Chondrocyte (in vitro differentiated cells): ENCODE data around the gene LMX1B. TPM values are rescaled to one million over a fixed set of nuclear protein-coding genes. Genes with fewer than 3 reads are reported as not detected.
A peak's percentile ranks its signal among the peaks of the same experiment; 100 is the strongest.

Experiments
- DNase-seq: peaks from one replicate; pipeline ENCODE4 v3.0.0; 2021; ENCODE audit warnings: mixed read lengths, low spot score
- H3K27ac Mint-ChIP-seq: one replicate; pipeline ENCODE4 v1.8.0; 2021; ENCODE audit warnings: mild to moderate bottlenecking, moderate library complexity, mixed read lengths; ENCODE audit not compliant: unreplicated experiment
- H3K27me3 Mint-ChIP-seq: 2 replicates; pipeline ENCODE4 v1.8.0; 2021; ENCODE audit warnings: low read depth, mixed read lengths
- H3K36me3 Mint-ChIP-seq: 2 replicates; pipeline ENCODE4 v1.8.0; 2021; ENCODE audit warnings: low read depth, mixed read lengths
- H3K4me1 Mint-ChIP-seq: 2 replicates; pipeline ENCODE4 v1.8.0; 2021; ENCODE audit warnings: low read depth, mild to moderate bottlenecking, mixed read lengths
- H3K4me3 Mint-ChIP-seq: one replicate; pipeline ENCODE4 v1.8.0; 2021; ENCODE audit warnings: mild to moderate bottlenecking, moderate library complexity, mixed read lengths; ENCODE audit not compliant: unreplicated experiment
- H3K9me3 Mint-ChIP-seq: 2 replicates; pipeline ENCODE4 v1.8.0; 2021; ENCODE audit warnings: low read depth, mixed read lengths
- total RNA-seq: library from RNA; stranded (reverse); gene quantifications from 3 replicates; pipeline ENCODE4 v1.2.1, GENCODE V29; 2021
- TF ChIP-seq, protein P1 (sequence below): fragments of 200-600 bp; sonication (generic); IDR thresholded peaks from 2 replicates; pipeline ENCODE4 v1.5.0; 2021; ENCODE audit warnings: antibody characterized with exemption, mild to moderate bottlenecking, moderate library complexity

Gene LMX1B
- total RNA-seq, 1 donor from 2014 or later: not detected

DNA sequence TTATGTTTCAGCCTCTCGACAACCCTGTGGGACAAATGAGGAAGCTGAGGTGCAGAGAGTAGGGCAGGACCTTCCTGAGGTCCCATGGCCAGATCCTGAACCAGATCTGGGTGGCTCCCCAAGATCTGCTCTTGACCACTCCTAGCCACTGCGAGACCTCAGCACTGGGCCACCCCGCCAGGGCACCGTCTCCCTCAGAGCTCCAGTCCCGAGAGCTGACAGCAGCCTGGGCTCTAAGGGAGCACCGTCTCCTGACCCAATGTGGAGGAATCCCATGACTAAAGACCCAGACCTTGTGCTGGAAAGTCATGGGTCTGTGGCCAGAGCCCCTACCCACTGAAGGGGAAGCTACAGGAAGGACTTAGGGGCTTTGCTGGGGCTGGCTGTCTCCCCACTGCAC is 4.5 kb upstream of the LMX1B start:
- DNase-seq: peak; percentile 58
- Mint-ChIP-seq H3K4me3 (no peak overlapping the region), H3K9me3 (no peaks in the 10 kb centered on the region), H3K36me3 (no peaks in the 10 kb centered on the region), H3K4me1 (peaks cover 18% of the 10 kb centered on the region), H3K27ac (no peak overlapping the region), H3K27me3 (peaks cover 40% of the 10 kb centered on the region)
- TF ChIP-seq, protein P1, sequence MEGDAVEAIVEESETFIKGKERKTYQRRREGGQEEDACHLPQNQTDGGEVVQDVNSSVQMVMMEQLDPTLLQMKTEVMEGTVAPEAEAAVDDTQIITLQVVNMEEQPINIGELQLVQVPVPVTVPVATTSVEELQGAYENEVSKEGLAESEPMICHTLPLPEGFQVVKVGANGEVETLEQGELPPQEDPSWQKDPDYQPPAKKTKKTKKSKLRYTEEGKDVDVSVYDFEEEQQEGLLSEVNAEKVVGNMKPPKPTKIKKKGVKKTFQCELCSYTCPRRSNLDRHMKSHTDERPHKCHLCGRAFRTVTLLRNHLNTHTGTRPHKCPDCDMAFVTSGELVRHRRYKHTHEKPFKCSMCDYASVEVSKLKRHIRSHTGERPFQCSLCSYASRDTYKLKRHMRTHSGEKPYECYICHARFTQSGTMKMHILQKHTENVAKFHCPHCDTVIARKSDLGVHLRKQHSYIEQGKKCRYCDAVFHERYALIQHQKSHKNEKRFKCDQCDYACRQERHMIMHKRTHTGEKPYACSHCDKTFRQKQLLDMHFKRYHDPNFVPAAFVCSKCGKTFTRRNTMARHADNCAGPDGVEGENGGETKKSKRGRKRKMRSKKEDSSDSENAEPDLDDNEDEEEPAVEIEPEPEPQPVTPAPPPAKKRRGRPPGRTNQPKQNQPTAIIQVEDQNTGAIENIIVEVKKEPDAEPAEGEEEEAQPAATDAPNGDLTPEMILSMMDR: no peak

DNA sequence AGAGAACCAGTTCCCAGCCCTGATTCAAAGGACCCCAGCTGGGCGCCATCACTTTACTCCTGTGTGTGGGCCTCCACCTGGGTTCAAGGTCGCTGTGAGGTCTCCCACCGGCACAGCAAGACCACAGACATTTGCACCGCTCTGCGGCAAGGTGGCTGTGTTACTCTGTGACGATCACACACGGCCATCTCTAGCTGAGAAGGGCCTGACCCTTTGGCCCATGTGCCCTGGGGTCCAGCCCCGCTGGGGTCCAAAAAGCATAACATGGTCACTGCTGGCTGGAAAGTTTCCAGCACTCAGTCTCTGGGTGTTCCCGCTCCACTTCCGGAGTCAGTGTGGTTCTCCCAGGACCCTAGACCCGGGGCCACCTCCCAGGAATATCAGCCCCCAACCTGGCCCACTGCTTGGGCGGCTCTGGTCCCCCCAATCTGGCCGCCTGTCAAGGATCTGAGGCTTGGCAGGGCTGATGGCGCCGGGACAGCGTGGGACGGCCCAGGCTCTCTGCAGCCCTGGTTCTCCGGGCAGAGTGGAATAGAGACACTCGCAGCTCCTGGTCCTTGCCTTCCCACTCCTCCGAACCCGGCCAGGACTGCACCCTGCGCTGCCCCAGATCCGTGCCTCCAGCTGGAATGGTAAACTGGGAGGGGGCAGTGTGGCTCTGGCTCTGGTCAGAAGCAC is 3.9 kb upstream of the LMX1B start:
- TF ChIP-seq, protein P1: no peak
- H3K9me3 Mint-ChIP-seq: no peaks in the 10 kb centered on the region
- peak; percentile 68 for DNase-seq
- H3K4me1 Mint-ChIP-seq: peaks cover 23% of the 10 kb centered on the region
- H3K27me3 Mint-ChIP-seq: peaks cover 45% of the 10 kb centered on the region
- H3K36me3 Mint-ChIP-seq: no peaks in the 10 kb centered on the region
- no peak overlapping the region for H3K4me3 Mint-ChIP-seq
- H3K27ac Mint-ChIP-seq: no peak overlapping the region

DNA sequence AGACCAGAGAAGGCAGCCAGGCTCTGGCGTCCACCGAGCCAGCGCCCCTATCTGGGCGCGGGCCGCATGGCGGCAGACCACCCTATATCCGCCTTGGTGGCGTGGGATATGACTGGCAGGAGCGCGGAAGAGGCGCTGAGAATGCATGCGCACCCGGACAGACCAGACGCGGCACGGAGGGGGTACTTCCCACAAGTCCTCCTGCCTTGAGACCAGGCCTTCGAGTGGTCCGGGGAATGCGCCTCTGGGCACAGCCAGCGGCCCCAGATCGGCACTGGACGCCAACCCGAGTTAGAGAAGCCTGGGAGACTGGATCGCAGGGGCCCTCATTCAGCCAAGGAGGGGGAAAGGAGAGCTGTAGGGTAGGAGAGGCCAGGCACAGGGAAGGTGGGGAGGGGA is 2.5 kb upstream of the LMX1B start:
- Mint-ChIP-seq H3K27me3 (peaks cover 52% of the 10 kb centered on the region), H3K27ac (no peak overlapping the region), H3K4me1 (peaks cover 24% of the 10 kb centered on the region), H3K9me3 (no peaks in the 10 kb centered on the region), H3K36me3 (no peaks in the 10 kb centered on the region), H3K4me3 (no peak overlapping the region)
- peak; percentile 82 for DNase-seq
- TF ChIP-seq, protein P1: no peak

DNA sequence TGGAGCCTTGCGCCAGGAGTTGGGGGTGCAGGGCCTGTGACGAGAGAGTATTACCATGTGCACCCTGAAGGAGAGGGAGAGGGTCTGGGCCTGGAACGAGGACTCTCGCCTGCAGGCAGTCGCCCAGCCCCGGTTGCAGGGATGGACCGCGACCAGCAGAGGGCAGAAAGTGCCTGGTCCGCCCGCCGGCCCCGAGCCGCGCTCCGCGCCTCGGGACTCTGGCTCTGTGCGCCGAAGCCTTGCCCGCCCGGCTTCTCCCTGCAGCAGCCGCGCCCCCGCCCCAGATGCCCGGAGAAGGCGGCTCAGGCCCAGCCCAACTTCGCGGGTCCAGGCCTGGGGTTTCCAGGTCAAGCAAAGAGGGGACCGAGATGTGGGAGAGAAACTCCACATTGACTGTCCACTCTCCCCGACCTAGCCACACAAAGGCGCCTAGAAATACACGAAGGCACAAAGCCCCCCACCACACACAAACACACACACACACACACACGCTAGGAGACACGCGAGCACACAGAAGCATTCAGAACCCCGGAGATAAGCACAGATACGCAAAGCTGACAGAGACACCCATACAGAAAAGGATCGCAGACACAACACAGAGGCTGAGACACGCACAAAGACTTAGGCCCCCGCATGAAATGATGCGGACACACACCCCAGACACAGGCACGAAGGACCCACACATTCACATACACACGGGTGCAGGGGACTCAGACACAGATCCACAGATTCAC is 2.0 kb upstream of the LMX1B start:
- Mint-ChIP-seq H3K4me1 (peaks cover 19% of the 10 kb centered on the region), H3K27me3 (peaks cover 57% of the 10 kb centered on the region), H3K4me3 (no peak overlapping the region), H3K27ac (no peak overlapping the region), H3K9me3 (no peaks in the 10 kb centered on the region), H3K36me3 (peaks cover under 1% of the 10 kb centered on the region)
- TF ChIP-seq, protein P1: peak; percentile 91
- peak; percentile 93 for DNase-seq

DNA sequence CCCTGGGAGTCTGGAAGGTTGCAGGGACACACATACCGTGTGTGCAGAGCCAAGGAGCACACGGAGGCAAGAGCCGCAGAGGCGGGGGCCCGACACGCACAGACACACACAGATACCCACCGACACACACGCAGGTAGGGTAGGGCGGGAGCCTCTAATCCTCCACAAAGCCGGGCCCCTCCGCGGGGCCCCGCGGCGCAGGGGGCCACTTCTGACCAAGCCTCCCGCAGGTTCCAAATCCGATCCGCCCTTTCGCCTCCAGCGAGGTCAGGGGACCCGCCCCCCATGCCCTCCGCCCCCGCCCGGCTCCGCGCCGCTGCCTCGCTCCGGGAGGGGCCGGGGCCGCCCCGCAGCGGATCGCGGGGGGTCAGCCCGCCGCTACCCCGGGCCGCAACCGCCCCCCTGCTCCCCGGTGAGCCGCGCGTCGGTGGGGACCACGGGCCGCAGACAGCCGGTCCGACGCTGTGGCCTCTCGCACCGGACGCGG is 1.4 kb upstream of the LMX1B start:
- no peak overlapping the region for H3K27ac Mint-ChIP-seq
- no peak overlapping the region for H3K4me3 Mint-ChIP-seq
- TF ChIP-seq, protein P1: no peak
- H3K9me3 Mint-ChIP-seq: no peaks in the 10 kb centered on the region
- peak; percentile 68 for DNase-seq
- peaks cover 2% of the 10 kb centered on the region for H3K36me3 Mint-ChIP-seq
- peaks cover 18% of the 10 kb centered on the region for H3K4me1 Mint-ChIP-seq
- peaks cover 57% of the 10 kb centered on the region for H3K27me3 Mint-ChIP-seq
